ENCODE data around the gene ASIC4.

DNA sequence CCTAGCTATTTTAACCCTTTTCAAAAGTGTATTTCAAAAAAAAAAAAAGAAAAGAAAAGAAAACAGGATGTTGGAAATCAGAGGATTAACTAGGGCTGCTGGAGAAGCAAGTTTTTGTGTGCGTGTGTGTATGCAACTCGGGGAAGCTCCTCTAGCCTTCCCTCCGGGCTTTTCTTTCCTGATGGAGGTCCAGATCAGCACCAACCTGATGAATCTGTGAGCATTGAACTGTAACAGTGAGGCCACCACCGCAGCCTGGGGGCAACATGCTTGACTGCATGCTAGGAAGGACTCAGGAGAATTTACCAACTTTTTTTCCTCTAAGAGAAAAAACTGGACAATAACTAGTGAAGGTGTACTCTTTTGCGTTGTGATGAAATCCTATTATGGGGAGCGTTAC lies 54.8 kb downstream of the ASIC4 start:
- TF ChIP-seq POLR2A (IDR thresholded peaks at IDR 0.05) (no peak), POLR2AphosphoS5 (IDR thresholded peaks at IDR 0.05; ENCODE audit: insufficient read depth in 1 of 2, low read depth in 1 of 2) (no peak)
- TF ChIP-seq, protein P1, sequence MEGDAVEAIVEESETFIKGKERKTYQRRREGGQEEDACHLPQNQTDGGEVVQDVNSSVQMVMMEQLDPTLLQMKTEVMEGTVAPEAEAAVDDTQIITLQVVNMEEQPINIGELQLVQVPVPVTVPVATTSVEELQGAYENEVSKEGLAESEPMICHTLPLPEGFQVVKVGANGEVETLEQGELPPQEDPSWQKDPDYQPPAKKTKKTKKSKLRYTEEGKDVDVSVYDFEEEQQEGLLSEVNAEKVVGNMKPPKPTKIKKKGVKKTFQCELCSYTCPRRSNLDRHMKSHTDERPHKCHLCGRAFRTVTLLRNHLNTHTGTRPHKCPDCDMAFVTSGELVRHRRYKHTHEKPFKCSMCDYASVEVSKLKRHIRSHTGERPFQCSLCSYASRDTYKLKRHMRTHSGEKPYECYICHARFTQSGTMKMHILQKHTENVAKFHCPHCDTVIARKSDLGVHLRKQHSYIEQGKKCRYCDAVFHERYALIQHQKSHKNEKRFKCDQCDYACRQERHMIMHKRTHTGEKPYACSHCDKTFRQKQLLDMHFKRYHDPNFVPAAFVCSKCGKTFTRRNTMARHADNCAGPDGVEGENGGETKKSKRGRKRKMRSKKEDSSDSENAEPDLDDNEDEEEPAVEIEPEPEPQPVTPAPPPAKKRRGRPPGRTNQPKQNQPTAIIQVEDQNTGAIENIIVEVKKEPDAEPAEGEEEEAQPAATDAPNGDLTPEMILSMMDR (IDR thresholded peaks at IDR 0.05), result no peak
